ENCODE measurements around the gene HSF2BP.
"Not testable (repeated sequence)": the region's sequence is repeated elsewhere in the genome, so short reads cannot be mapped to it uniquely, and the experiment has no call there.

HSF2BP gene

DNA sequence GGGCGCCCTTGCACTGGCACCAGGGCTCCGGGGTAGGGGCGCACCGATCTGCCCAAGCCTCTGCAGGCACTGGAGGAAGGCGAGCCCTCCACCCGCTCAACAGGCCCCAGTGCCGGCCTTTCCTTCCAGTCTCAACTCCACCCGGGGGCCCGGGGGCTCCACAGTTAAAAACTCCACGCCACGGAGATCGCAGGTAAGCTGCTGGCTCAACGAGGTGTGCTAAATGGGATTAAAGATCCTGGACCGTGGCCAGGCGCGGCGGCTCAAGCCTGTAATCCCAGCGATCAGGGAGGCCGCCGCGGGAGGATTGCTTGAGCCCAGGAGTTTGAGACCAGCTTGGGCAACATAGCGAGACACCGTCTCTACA lies 536 bp downstream of the HSF2BP start:
- TF ChIP-seq, protein P1, sequence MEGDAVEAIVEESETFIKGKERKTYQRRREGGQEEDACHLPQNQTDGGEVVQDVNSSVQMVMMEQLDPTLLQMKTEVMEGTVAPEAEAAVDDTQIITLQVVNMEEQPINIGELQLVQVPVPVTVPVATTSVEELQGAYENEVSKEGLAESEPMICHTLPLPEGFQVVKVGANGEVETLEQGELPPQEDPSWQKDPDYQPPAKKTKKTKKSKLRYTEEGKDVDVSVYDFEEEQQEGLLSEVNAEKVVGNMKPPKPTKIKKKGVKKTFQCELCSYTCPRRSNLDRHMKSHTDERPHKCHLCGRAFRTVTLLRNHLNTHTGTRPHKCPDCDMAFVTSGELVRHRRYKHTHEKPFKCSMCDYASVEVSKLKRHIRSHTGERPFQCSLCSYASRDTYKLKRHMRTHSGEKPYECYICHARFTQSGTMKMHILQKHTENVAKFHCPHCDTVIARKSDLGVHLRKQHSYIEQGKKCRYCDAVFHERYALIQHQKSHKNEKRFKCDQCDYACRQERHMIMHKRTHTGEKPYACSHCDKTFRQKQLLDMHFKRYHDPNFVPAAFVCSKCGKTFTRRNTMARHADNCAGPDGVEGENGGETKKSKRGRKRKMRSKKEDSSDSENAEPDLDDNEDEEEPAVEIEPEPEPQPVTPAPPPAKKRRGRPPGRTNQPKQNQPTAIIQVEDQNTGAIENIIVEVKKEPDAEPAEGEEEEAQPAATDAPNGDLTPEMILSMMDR (IDR thresholded peaks at IDR 0.05; ENCODE audit: low read depth, low read length), result no peak
- no peak overlapping the region for H3K4me3 ChIP-seq (ENCODE audit: low read depth, low read length)

DNA sequence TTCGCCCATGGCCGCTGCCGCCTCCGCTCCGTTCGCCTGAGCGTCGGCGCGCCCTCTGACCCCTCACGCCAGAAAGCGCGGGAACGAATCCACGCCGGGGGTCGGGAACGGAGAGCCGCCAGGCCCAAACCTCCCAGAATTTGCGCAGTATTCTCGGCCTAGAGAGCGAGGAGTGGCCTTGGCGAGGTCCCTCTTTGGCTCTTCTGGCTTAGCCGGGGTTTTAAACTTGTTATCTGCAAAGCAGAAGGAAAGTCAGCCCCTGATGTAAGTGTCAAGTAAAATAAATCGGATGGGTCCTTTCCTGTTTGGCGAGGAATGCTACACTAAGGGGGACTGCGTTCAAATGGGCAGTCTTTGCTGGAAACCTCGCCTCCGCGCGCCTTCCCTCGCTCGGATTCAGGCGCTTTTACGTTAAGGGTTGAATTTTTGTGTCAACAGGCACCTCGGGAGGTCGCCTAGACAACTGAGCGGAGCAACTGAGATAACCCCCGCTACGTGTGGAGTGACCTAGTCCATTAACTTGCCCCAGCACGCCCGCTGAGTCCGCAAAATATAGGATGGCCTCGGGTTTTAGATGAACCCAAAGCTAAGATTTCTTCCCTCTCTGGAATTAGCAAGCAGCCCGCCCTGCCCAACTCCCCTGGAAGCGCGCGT lies 1.1 kb downstream of the HSF2BP start:
- TF ChIP-seq, protein P1 (IDR thresholded peaks at IDR 0.05; ENCODE audit: low read depth, low read length), result no peak
- H3K4me3 ChIP-seq (ENCODE audit: low read depth, low read length), result no peak overlapping the region

DNA sequence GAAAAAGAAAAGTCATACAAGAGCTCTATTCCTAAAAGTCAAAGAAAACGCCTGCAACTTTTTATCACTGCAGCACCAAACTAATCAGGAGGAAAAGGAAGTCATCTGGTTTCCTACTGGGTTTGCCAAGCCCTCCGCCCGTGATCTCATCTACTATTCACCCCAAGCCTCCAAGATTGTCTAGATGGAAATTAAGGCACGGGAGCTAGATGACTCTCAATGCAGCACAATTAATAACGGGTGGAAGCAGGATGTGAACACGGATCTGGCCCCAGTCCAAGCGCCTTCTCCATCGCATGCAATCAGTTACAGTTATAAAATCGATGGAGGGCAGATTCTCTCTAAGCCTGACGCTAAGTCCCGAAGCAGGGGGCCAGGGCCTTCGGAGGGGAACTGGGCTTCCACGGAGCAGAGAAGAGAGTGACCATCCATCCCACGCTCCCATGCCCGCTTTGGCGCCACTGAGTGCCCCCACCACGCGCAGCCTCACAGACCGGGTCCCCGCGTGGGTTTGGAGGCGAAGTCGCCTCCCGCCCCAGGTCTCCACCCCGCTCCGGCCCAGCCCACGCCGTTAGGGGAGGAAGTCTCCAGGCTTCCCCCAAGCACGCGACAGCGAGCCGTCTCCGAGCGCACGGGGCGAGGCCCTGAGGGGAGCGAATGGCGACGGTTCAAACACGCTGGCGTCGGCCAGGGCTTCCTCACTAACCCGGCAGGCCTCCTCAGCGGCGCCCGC lies 1.8 kb downstream of the HSF2BP start:
- H3K4me3 ChIP-seq (ENCODE audit: low read depth, low read length), result no peak overlapping the region
- TF ChIP-seq, protein P1 (IDR thresholded peaks at IDR 0.05; ENCODE audit: low read depth, low read length), result no peak

DNA sequence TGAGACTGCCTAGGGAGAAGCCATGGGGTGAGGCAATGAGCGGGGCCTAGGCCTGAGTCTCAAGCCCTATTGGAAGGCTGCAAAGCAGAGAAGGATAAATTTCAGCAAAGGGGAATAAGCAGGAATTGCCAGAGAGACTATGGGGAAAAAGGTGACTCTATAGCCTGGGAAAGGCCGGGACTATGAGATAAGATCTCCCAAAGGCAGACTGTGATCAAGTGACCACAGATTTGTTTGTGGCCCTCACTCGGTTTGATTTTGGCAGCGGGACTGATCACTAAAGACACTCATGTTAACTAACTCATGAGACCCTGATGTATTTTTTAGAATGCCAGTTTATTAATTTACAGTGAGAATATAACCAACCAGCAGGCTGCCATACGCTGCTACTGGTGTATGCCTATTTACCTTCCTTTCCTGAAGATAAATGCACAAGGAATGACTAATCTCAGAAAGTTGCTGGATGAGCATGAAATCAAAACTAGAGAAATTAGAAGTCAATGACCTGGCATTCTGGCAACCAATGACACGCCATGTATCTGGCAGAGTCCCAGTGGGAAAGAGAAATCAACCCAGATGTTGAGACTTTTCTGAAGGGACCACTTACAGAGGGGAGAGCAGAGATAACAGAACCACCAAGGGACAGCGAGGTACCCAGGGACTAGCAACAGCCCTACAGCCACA lies 4.3 kb downstream of the HSF2BP start:
- TF ChIP-seq, protein P1 (IDR thresholded peaks at IDR 0.05; ENCODE audit: low read depth, low read length), result no peak
- no peak overlapping the region for H3K4me3 ChIP-seq (ENCODE audit: low read depth, low read length)

DNA sequence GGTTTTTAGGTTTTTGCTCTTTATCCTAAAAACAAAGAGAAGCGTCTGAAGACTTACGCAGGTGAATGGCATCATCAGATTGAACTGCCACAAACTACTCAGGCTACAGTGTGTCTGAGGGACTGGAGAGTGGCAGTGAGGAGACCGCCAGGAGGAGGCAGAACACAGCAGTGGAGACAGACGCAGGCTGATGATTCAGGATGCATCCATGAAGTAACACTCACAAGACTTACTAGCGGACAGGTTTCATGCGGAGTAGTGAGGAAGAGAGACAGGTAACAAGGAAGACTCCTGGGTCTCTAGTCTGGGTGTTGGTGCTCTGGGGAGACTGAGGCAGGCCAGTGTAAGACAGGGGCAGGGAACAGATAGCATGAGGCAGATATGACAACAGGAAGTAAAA lies 5.7 kb downstream of the HSF2BP start:
- no peak overlapping the region for H3K4me3 ChIP-seq (ENCODE audit: low read depth, low read length)
- TF ChIP-seq, protein P1 (IDR thresholded peaks at IDR 0.05; ENCODE audit: low read depth, low read length), result no peak

DNA sequence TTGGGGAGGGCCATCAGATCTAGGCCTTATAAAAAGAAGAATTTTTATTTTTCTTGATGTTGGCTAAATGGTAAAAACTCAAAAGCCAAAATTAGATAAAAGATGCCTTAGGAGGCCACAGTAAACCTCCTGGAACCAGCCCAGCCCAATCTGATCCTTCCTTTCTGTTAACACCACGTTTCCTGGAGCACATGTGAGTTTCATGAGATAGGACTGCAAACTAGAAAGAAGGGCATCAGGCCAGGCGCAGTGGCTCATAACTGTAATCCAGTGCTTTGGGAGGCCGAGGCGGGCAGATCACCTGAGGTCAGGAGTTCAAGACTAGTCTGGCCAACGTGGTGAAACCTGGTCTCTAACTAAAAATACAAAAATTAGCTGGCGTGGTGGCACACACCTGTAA lies 6.7 kb downstream of the HSF2BP start:
- TF ChIP-seq, protein P1 (IDR thresholded peaks at IDR 0.05; ENCODE audit: low read depth, low read length), result no peak
- no peak overlapping the region for H3K4me3 ChIP-seq (ENCODE audit: low read depth, low read length)

DNA sequence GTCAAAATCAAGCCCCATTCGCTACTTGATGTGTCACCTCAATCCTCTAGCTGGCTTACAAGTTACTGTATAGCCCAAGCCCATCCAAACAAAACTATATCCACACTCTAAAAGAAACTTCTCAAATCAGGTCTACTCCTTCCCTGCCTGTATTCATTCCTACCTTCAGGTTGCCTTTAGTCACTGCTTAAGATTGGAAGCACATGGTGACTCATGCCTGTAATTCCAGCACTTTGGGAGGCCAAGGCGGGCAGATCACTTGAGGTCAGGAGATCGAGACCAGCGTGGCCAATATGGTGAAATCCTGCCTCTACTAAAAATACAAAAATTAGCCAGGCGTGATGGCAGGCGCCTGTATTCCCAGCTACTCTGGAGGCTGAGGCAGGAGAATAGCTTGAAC lies 7.4 kb downstream of the HSF2BP start:
- H3K4me3 ChIP-seq (ENCODE audit: low read depth, low read length), result not testable (repeated sequence)

Data from WI38 (cell line).